ENCODE data around the gene NKAPL. TPM values are rescaled to one million over a fixed set of nuclear protein-coding genes. Genes with fewer than 3 reads are reported as not detected.

The NKAPL gene
- total and polyA plus RNA-seq, 2 of the 13 experiments (the other 11 are each of a cell fraction or from before 2014, with no cell fraction given): not detected

GRCh38 chr6:28211840-28212509 lies 47.1 kb upstream of the NKAPL start (continued):
- no peak for TF ChIP-seq ZNF207 (IDR thresholded peaks at IDR 0.05; ENCODE audit: borderline replicate concordance)

- H3K9me3 ChIP-seq (ENCODE audit: low read length): no peaks in the 10 kb centered on the region
- ChIA-PET POLR2A (interaction anchor here (1.6 to 2.3 kb wide), 2 partner anchors 51 to 71 kb away, joined by 4 to 7 read pairs; partner anchors contain the start of gene ZKSCAN8), CTCF (ENCODE audit: low intra/inter-chr PET ratio, low total read pairs) (no interaction called here)
- intact Hi-C loops (cut with micrococcal nuclease; ENCODE audit: unreplicated experiment) (no loop called here), in situ Hi-C loops (cut with HindIII; ENCODE audit: extremely low pct_ligation_motif_present, low pct_unique_long_range_greater_than_20kb) (no loop called here)
- H3K4me1 ChIP-seq (ENCODE audit: insufficient read depth, low read length): peaks cover 52% of the 10 kb centered on the region
- H2AFZ ChIP-seq (ENCODE audit: low read length): peak overlapping the region; percentile 91
- peaks cover 3 to 18% of the 10 kb centered on the region in 2 experiments for H3K27me3 ChIP-seq (ENCODE audit: control insufficient read depth in 1 of 2, insufficient read depth in 2 of 2, low read length in 2 of 2)
- peak; percentile 79 for DNase-seq (ENCODE audit: low spot score)
- H3K4me3 ChIP-seq (replicated peaks in 1 of 3; ENCODE audit: insufficient read depth in 1 of 3, low read depth in 2 of 3, low read length in 3 of 3): peak overlapping the region; percentile 48 to 75 (median 69)
- WGBS (ENCODE audit: low lambda C conversion rate): under 1% methylated on average over 21 of the region's 21 CpGs
- no peaks in the 10 kb centered on the region for H3K79me2 ChIP-seq (ENCODE audit: insufficient read depth, low read length)
- H3K36me3 ChIP-seq (replicated peaks in 1 of 2; ENCODE audit: control insufficient read depth in 1 of 2, insufficient read depth in 2 of 2, low read length in 2 of 2): no peaks in the 10 kb centered on the region
- H3K9ac ChIP-seq (ENCODE audit: insufficient read depth, low read depth, low read length): peak overlapping the region; percentile 53; the same call in 1 of the 2 replicates
- H4K20me1 ChIP-seq (ENCODE audit: insufficient read depth, low read length): no peaks in the 10 kb centered on the region
- BruUV-seq (replicated peaks): no TSS peak
- H3K27ac ChIP-seq (ENCODE audit: extremely low read length, insufficient read depth, low read length): no peak overlapping the region
- FAIRE-seq: no peak
- ATAC-seq: peak; percentile 63
- peak overlapping the region; percentile 84 for H3K4me2 ChIP-seq (ENCODE audit: low read depth, low read length)
- TF ChIP-seq ZNF709 (CRISPR knock-in tag; IDR thresholded peaks at IDR 0.05) (peak; percentile 13; the same call in 1 of the 2 replicates), NR3C1 (CRISPR knock-in tag; IDR thresholded peaks at IDR 0.05) (no peak), PRPF4 (IDR thresholded peaks at IDR 0.05; ENCODE audit: low read depth, low read length, poor library complexity, severe bottlenecking) (no peak), ZNF512 (CRISPR knock-in tag; IDR thresholded peaks at IDR 0.05) (no peak), SIX4 (CRISPR knock-in tag; IDR thresholded peaks at IDR 0.05) (peak; percentile 68; the same call in 1 of the 2 replicates), ZNF367 (CRISPR knock-in tag; IDR thresholded peaks at IDR 0.05; ENCODE audit: borderline replicate concordance) (0 out of 2 replicates have a peak, but pooled peaks have one; percentile 14), ZNF337 (CRISPR knock-in tag; IDR thresholded peaks at IDR 0.05; ENCODE audit: borderline replicate concordance, low read depth) (peak; percentile 72; the same call in 1 of the 2 replicates), ZBTB3 (CRISPR knock-in tag; IDR thresholded peaks at IDR 0.05; ENCODE audit: borderline replicate concordance, low read depth) (no peak), ZNF737 (CRISPR knock-in tag; IDR thresholded peaks at IDR 0.05; ENCODE audit: borderline replicate concordance) (peak; percentile 54; the same call in 1 of the 2 replicates), REPIN1 (CRISPR knock-in tag; IDR thresholded peaks at IDR 0.05; ENCODE audit: borderline replicate concordance, low read depth) (peak; percentile 60; the same call in 1 of the 2 replicates), PAXIP1 (CRISPR knock-in tag; conservative IDR thresholded peaks at IDR 0.05) (peak; percentile 34), ZBTB43 (CRISPR knock-in tag; conservative IDR thresholded peaks at IDR 0.05) (0 out of 2 replicates have a peak, but pooled peaks have one; percentile 36), MXI1 (IDR thresholded peaks at IDR 0.05; ENCODE audit: borderline replicate concordance, low read depth, low read length) (peak; percentile 58; the same call in 1 of the 3 replicates)
Observed at GRCh38 chr6:28212510-28213212, 46.4 kb upstream of the NKAPL start.

Data from HepG2 (cell line).